Fibroblast of upper back skin (primary cell): ENCODE results near the gene CCSER1.
A peak's percentile ranks its signal among the peaks of the same experiment; 100 is the strongest.
"Not testable (repeated sequence)": the region's sequence is repeated elsewhere in the genome, so short reads cannot be mapped to it uniquely, and the experiment has no call there.

Experiments
- DNase-seq: peaks from one replicate; pipeline ENCODE4 v3.0.0-alpha.2; 2013

The CCSER1 gene

GRCh38 chr4:90855111-90855510 lies 727.9 kb downstream of the CCSER1 start:
- DNase-seq, result peak; percentile 11

GRCh38 chr4:90857081-90857820 lies 730.1 kb downstream of the CCSER1 start:
- no peak for DNase-seq

GRCh38 chr4:90875791-90876190 lies 748.6 kb downstream of the CCSER1 start:
- DNase-seq, result no peak

- no peak for DNase-seq
These were observed 749.1 kb downstream of the CCSER1 start for GRCh38 chr4:90876296-90876695.

- no peak for DNase-seq
These were observed 756.3 kb downstream of the CCSER1 start for GRCh38 chr4:90883519-90883918.

- DNase-seq, result no peak
These were observed 761.4 kb downstream of the CCSER1 start for GRCh38 chr4:90888571-90888970.

- no peak for DNase-seq
These were observed 762.0 kb downstream of the CCSER1 start for GRCh38 chr4:90889171-90889570.

GRCh38 chr4:90903413-90903812 lies 776.2 kb downstream of the CCSER1 start:
- not testable (repeated sequence) for DNase-seq

- DNase-seq, result no peak
These were observed 776.8 kb downstream of the CCSER1 start for GRCh38 chr4:90904021-90904420.

GRCh38 chr4:90906239-90906638 lies 779.0 kb downstream of the CCSER1 start:
- no peak for DNase-seq

GRCh38 chr4:90911724-90912434 lies 784.7 kb downstream of the CCSER1 start:
- not testable (repeated sequence) for DNase-seq

GRCh38 chr4:90922174-90922573 lies 795.0 kb downstream of the CCSER1 start:
- DNase-seq, result no peak

GRCh38 chr4:90926957-90927356 lies 799.8 kb downstream of the CCSER1 start:
- DNase-seq, result no peak

GRCh38 chr4:90943311-90943710 lies 816.1 kb downstream of the CCSER1 start:
- DNase-seq, result no peak

- DNase-seq, result no peak
These were observed 819.8 kb downstream of the CCSER1 start for GRCh38 chr4:90946945-90947344.

GRCh38 chr4:90950385-90950841 lies 823.2 kb downstream of the CCSER1 start:
- DNase-seq, result no peak

GRCh38 chr4:90951037-90951436 lies 823.8 kb downstream of the CCSER1 start:
- DNase-seq, result peak; percentile 39

- DNase-seq, result peak; percentile 91
These were observed 831.2 kb downstream of the CCSER1 start for GRCh38 chr4:90958256-90958895.

- DNase-seq, result no peak
These were observed 833.2 kb downstream of the CCSER1 start for GRCh38 chr4:90960433-90960832.

GRCh38 chr4:90960840-90961239 lies 833.6 kb downstream of the CCSER1 start:
- no peak for DNase-seq

- DNase-seq, result no peak
These were observed 842.8 kb downstream of the CCSER1 start for GRCh38 chr4:90970021-90970420.

GRCh38 chr4:90977726-90978125 lies 850.5 kb downstream of the CCSER1 start:
- DNase-seq, result no peak

GRCh38 chr4:90979556-90979955 lies 852.4 kb downstream of the CCSER1 start:
- no peak for DNase-seq

- DNase-seq, result no peak
These were observed 855.6 kb downstream of the CCSER1 start for GRCh38 chr4:90982813-90983212.
